ENCODE results near the gene DDX28.

GRCh38 chr16:67988675-67989074 is 34.4 kb downstream of the DDX28 start:
- TF ChIP-seq CTCF (IDR thresholded peaks at IDR 0.05; ENCODE audit: low read depth, low read length) (no peak), POLR2A (IDR thresholded peaks at IDR 0.05; ENCODE audit: extremely low read depth, insufficient read length) (no peak), MYC (IDR thresholded peaks at IDR 0.05; ENCODE audit: low read depth, low read length) (no peak), MAX (IDR thresholded peaks at IDR 0.05; ENCODE audit: low read depth, low read length) (no peak)

Measured in NB4 (cell line).